ENCODE data around the gene SMYD3.

The SMYD3 gene

GRCh38 chr1:246145900-246146299 lies 361.2 kb downstream of the SMYD3 start:
- no peak for DNase-seq (ENCODE audit: low read depth)
- H3K4me3 ChIP-seq (ENCODE audit: low read depth, low read length): no peak overlapping the region
- no peak for TF ChIP-seq CTCF (conservative IDR thresholded peaks at IDR 0.05; ENCODE audit: low read depth, low read length)

GRCh38 chr1:246144931-246145330 lies 362.1 kb downstream of the SMYD3 start:
- DNase-seq (ENCODE audit: low read depth): no peak
- TF ChIP-seq CTCF (conservative IDR thresholded peaks at IDR 0.05; ENCODE audit: low read depth, low read length): no peak

GRCh38 chr1:246142320-246142893 lies 364.7 kb downstream of the SMYD3 start:
- H3K4me3 ChIP-seq (ENCODE audit: low read depth, low read length): no peak overlapping the region
- peak; percentile 93 for DNase-seq (ENCODE audit: low read depth)
- TF ChIP-seq CTCF (conservative IDR thresholded peaks at IDR 0.05; ENCODE audit: low read depth, low read length): no peak

More at GRCh38 chr1:246144931-246145330, 362.1 kb downstream of the SMYD3 start:
- no peak overlapping the region for H3K4me3 ChIP-seq (ENCODE audit: low read depth, low read length)

GRCh38 chr1:246141306-246141705 lies 365.8 kb downstream of the SMYD3 start:
- no peak for TF ChIP-seq CTCF (conservative IDR thresholded peaks at IDR 0.05; ENCODE audit: low read depth, low read length)
- DNase-seq (ENCODE audit: low read depth): no peak
- no peak overlapping the region for H3K4me3 ChIP-seq (ENCODE audit: low read depth, low read length)

- H3K4me3 ChIP-seq (ENCODE audit: low read depth, low read length): no peak overlapping the region
- TF ChIP-seq CTCF (conservative IDR thresholded peaks at IDR 0.05; ENCODE audit: low read depth, low read length): no peak
- peak; percentile 73 for DNase-seq (ENCODE audit: low read depth)
Measured at GRCh38 chr1:246139745-246140182, 367.3 kb downstream of the SMYD3 start.

- no peak for TF ChIP-seq CTCF (conservative IDR thresholded peaks at IDR 0.05; ENCODE audit: low read depth, low read length)
Measured at GRCh38 chr1:246138781-246139180, 368.3 kb downstream of the SMYD3 start.

GRCh38 chr1:246136477-246136876 lies 370.6 kb downstream of the SMYD3 start:
- DNase-seq (ENCODE audit: low read depth): no peak
- no peak overlapping the region for H3K4me3 ChIP-seq (ENCODE audit: low read depth, low read length)
- TF ChIP-seq CTCF (conservative IDR thresholded peaks at IDR 0.05; ENCODE audit: low read depth, low read length): no peak

More at GRCh38 chr1:246138781-246139180, 368.3 kb downstream of the SMYD3 start:
- no peak for DNase-seq (ENCODE audit: low read depth)
- no peak overlapping the region for H3K4me3 ChIP-seq (ENCODE audit: low read depth, low read length)
